HepG2 (cell line): ENCODE data around the gene SLC25A52. TPM values are rescaled to one million over a fixed set of nuclear protein-coding genes. Genes with fewer than 3 reads are reported as not detected.

Source experiments
- ATAC-seq: fragments of 200-7000 bp; cut with Tn5 transposase; 3 replicates; pipeline ENCODE4 v1.9.1; 2020; ENCODE audit warnings: mild to moderate bottlenecking, moderate library complexity
- BruUV-seq: library from RNA; stranded (reverse); fragments of 400-500 nt; replicated peaks from 2 replicates; lab custom pipeline; 2021; lab: Mats Ljungman, UMichigan
- CTCF ChIA-PET: fragments of 300-600 bp; formaldehyde crosslinking; extraction: SDS; loops from one replicate; lab custom pipeline; 2021; ENCODE audit warnings: low total read pairs, inconsistent platforms, low intra/inter-chr PET ratio; lab: Yijun Ruan, JAX
- POLR2A ChIA-PET: fragments of 350-600 bp; sonication (Branson Sonifier 250); formaldehyde crosslinking; loops from one replicate; lab custom pipeline; 2020; ENCODE audit warnings: antibody characterized with exemption, inconsistent platforms; lab: Yijun Ruan, JAX
- DNase-seq: peaks from one replicate; pipeline ENCODE4 v3.0.0-alpha.2; 2015; ENCODE audit warnings: low spot score
- FAIRE-seq: peaks from 3 replicates; lab custom pipeline; 2011; peaks lifted over from hg19 to GRCh38; lab: Jason Lieb, UNC
- H2AFZ ChIP-seq: one replicate; pipeline ENCODE4 v1.6.1; 2011; ENCODE audit warnings: low read length, inconsistent platforms
- H3K27ac ChIP-seq: fragments of 300-600 bp; 3 replicates; pipeline ENCODE4 v1.8.0; 2011; ENCODE audit warnings: mixed run types, mild to moderate bottlenecking, mixed read lengths, low read length, inconsistent platforms; ENCODE audit not compliant: insufficient read depth; ENCODE audit errors: extremely low read length
- H3K27me3 ChIP-seq, 2 experiments: fragments of 200-600 bp in 1 of 2; 2 replicates in 1 of 2; 3 replicates in 1 of 2; pipeline versions ENCODE4 v1.6.0 to v1.8.0; 2011; ENCODE audit warnings: low read length in 2 of 2, mild to moderate bottlenecking in 2 of 2, moderate library complexity in 2 of 2, inconsistent platforms in 1 of 2; ENCODE audit not compliant: insufficient read depth in 2 of 2, control insufficient read depth in 1 of 2
- H3K36me3 ChIP-seq, 2 experiments: fragments of 200-600 bp in 1 of 2; replicated peaks in 1 of 2; 2 replicates in 1 of 2; 3 replicates in 1 of 2; pipeline versions ENCODE4 v1.5.1 to v1.8.0; 2011; ENCODE audit warnings: low read length in 2 of 2, inconsistent platforms in 1 of 2; ENCODE audit not compliant: insufficient read depth in 2 of 2, control insufficient read depth in 1 of 2
- H3K4me1 ChIP-seq: 2 replicates; pipeline ENCODE4 v1.5.1; 2012; ENCODE audit warnings: low read length, inconsistent platforms; ENCODE audit not compliant: insufficient read depth
- H3K4me2 ChIP-seq: 2 replicates; pipeline ENCODE4 v1.6.0; 2011; ENCODE audit warnings: low read depth, low read length, inconsistent platforms
- H3K4me3 ChIP-seq, 3 experiments: fragments of 200-600 bp in 1 of 3; sonication (generic), shearing (Covaris generic) in 1 of 3; replicated peaks in 1 of 3; 2 replicates each; pipeline ENCODE4 v1.5.1; 2011 to 2016; ENCODE audit warnings: low read length in 3 of 3, inconsistent platforms in 2 of 3, low read depth in 2 of 3, mild to moderate bottlenecking in 2 of 3, control low read depth in 1 of 3, mixed read lengths in 1 of 3; ENCODE audit not compliant: insufficient read depth in 1 of 3
- H3K79me2 ChIP-seq: one replicate; pipeline ENCODE4 v1.6.1; 2011; ENCODE audit warnings: low read length, inconsistent platforms; ENCODE audit not compliant: insufficient read depth
- H3K9ac ChIP-seq: 2 replicates; pipeline ENCODE4 v1.6.0; 2011; ENCODE audit warnings: mild to moderate bottlenecking, low read depth, low read length, inconsistent platforms; ENCODE audit not compliant: insufficient read depth
- H3K9me3 ChIP-seq: 2 replicates; pipeline ENCODE4 v1.5.1; 2012; ENCODE audit warnings: mild to moderate bottlenecking, low read length
- H4K20me1 ChIP-seq: 2 replicates; pipeline ENCODE4 v1.6.0; 2011; ENCODE audit warnings: inconsistent platforms, mild to moderate bottlenecking, low read length, moderate library complexity; ENCODE audit not compliant: insufficient read depth
- CREB1 ChIP-seq, 2 experiments: fragments of 450-650 bp in 1 of 2; IDR thresholded peaks; 2 replicates each; pipeline ENCODE4 v1.6.1; 2016 to 2017; ENCODE audit warnings: control low read depth in 1 of 2, mild to moderate bottlenecking in 1 of 2, missing compliant biosample characterization in 1 of 2, missing genetic modification characterization in 1 of 2
- SMC3 ChIP-seq: IDR thresholded peaks from 2 replicates; pipeline ENCODE4 v1.6.1; 2011; ENCODE audit warnings: low read length, improper control_type of control experiment
- STAG1 ChIP-seq: sonication (generic); formaldehyde crosslinking; IDR thresholded peaks from 2 replicates; pipeline ENCODE4 v1.4.0; 2020; ENCODE audit warnings: missing genetic modification reagents
- ZNF232 ChIP-seq: sonication (generic); formaldehyde crosslinking; IDR thresholded peaks from 2 replicates; pipeline ENCODE4 v1.4.0; 2020; ENCODE audit warnings: missing genetic modification reagents, borderline replicate concordance
- ZNF263 ChIP-seq: sonication (generic); formaldehyde crosslinking; IDR thresholded peaks from 2 replicates; pipeline ENCODE4 v1.4.0; 2020; ENCODE audit warnings: missing genetic modification reagents
- WGBS: methylation state at CpG from one replicate; pipeline ENCODE4 v1.1.6; 2017; ENCODE audit warnings: low lambda C conversion rate; 5-methylcytosine and 5-hydroxymethylcytosine counted together
- in situ Hi-C: cut with HindIII; loops from 2 replicates; pipeline ENCODE4 v1.10.0; 2017; ENCODE audit warnings: low pct_unique_long_range_greater_than_20kb; ENCODE audit not compliant: extremely low pct_ligation_motif_present
- intact Hi-C: fragments of 100-400 bp; cut with micrococcal nuclease; formaldehyde crosslinking; loops from one replicate; pipeline ENCODE4 v1.10.0; 2022; ENCODE audit not compliant: unreplicated experiment
- polyA plus RNA-seq, 8 experiments: library from polyadenylated mRNA; depleted of rRNA in 3 of 8; stranded (reverse) in 7 of 8; unstranded in 1 of 8; fragments of >200 nt; fragmentation: Illumina TruSeq in 4 of 8; extraction: Trizol in 4 of 8; gene quantifications; 2 replicates each; pipeline versions ENCODE4 v1.2.1 to v1.2.3, GENCODE V29; 2011 to 2016; ENCODE audit warnings: low read depth in 4 of 8, missing spikeins in 1 of 8, mixed read lengths in 1 of 8; ENCODE audit not compliant: insufficient read depth in 1 of 8
- total RNA-seq, 5 experiments: library from RNA; depleted of rRNA; stranded (reverse); fragments of >200 nt; fragmentation: Illumina TruSeq; extraction: Trizol; gene quantifications; 2 replicates each; pipeline ENCODE4 v1.2.3, GENCODE V29; 2016; ENCODE audit warnings: low read depth in 1 of 5
- TF ChIP-seq, protein P1 (sequence below): sonication (generic); formaldehyde crosslinking; IDR thresholded peaks from 2 replicates; pipeline ENCODE4 v1.4.0; 2020; ENCODE audit warnings: missing genetic modification reagents
- TF ChIP-seq, protein P2 (sequence below): sonication (generic); formaldehyde crosslinking; IDR thresholded peaks from 2 replicates; pipeline ENCODE4 v1.5.1; 2020; ENCODE audit warnings: missing genetic modification reagents, mild to moderate bottlenecking, borderline replicate concordance
- TF ChIP-seq, protein P3 (sequence below): sonication (generic); formaldehyde crosslinking; IDR thresholded peaks from 2 replicates; pipeline ENCODE4 v1.5.0; 2020; ENCODE audit warnings: mild to moderate bottlenecking, missing genetic modification reagents, moderate library complexity

SLC25A52 gene
- total and polyA plus RNA-seq, 2 of the 13 experiments (the other 11 are each of a cell fraction or from before 2014, with no cell fraction given): 0.46 TPM; not detected in 1

DNA sequence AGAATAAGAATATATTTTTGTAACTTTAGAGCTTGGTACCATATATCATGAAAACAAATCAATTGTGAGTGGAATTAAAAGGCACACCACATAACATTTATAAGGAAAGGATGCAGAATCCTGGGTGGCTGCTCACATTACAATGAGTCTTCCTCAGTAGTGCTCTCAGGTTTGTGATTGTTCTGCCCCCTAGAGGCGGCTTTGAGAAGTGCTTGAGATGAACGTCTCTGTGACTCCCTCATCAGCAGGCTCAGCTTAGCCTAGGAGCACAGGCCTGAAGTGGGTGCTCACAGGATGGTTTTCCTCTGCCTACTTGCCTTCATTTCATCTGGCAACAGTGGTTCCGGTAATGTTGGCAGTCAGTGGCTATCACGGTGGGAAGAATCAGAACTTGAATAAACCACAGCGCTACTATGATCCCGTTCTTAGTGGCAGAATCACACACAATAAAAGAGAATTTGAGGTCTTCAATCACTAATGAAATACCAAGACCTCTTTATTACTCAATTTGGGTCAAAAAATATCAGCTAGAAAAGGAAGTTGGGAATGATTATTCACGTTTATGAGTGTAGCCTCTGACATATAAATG, 38.2 kb downstream of the SLC25A52 start:
- peak; percentile 96 for ATAC-seq
- peak; percentile 89 for FAIRE-seq
- no peak overlapping the region for H3K4me2 ChIP-seq
- POLR2A ChIA-PET: no interaction called here
- H3K36me3 ChIP-seq: no peaks in the 10 kb centered on the region
- no peak overlapping the region for H3K4me3 ChIP-seq
- H3K4me1 ChIP-seq: no peaks in the 10 kb centered on the region
- 26% methylated on average over 7 of the region's 7 CpGs for WGBS
- no peak overlapping the region for H2AFZ ChIP-seq
- BruUV-seq: no TSS peak
- no peaks in the 10 kb centered on the region for H3K79me2 ChIP-seq
- H4K20me1 ChIP-seq: no peaks in the 10 kb centered on the region
- H3K9me3 ChIP-seq: peaks cover 13% of the 10 kb centered on the region
- peak; percentile 79 for TF ChIP-seq STAG1 (CRISPR knock-in tag)
- TF ChIP-seq ZNF232 (CRISPR knock-in tag): no peak
- TF ChIP-seq, protein P1, sequence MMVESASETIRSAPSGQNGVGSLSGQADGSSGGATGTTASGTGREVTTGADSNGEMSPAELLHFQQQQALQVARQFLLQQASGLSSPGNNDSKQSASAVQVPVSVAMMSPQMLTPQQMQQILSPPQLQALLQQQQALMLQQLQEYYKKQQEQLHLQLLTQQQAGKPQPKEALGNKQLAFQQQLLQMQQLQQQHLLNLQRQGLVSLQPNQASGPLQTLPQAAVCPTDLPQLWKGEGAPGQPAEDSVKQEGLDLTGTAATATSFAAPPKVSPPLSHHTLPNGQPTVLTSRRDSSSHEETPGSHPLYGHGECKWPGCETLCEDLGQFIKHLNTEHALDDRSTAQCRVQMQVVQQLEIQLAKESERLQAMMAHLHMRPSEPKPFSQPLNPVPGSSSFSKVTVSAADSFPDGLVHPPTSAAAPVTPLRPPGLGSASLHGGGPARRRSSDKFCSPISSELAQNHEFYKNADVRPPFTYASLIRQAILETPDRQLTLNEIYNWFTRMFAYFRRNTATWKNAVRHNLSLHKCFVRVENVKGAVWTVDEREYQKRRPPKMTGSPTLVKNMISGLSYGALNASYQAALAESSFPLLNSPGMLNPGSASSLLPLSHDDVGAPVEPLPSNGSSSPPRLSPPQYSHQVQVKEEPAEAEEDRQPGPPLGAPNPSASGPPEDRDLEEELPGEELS (CRISPR knock-in tag): no peak
- TF ChIP-seq, protein P2, sequence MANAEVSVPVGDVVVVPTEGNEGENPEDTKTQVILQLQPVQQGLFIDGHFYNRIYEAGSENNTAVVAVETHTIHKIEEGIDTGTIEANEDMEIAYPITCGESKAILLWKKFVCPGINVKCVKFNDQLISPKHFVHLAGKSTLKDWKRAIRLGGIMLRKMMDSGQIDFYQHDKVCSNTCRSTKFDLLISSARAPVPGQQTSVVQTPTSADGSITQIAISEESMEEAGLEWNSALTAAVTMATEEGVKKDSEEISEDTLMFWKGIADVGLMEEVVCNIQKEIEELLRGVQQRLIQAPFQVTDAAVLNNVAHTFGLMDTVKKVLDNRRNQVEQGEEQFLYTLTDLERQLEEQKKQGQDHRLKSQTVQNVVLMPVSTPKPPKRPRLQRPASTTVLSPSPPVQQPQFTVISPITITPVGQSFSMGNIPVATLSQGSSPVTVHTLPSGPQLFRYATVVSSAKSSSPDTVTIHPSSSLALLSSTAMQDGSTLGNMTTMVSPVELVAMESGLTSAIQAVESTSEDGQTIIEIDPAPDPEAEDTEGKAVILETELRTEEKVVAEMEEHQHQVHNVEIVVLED (CRISPR knock-in tag): no peak
- TF ChIP-seq, protein P3, sequence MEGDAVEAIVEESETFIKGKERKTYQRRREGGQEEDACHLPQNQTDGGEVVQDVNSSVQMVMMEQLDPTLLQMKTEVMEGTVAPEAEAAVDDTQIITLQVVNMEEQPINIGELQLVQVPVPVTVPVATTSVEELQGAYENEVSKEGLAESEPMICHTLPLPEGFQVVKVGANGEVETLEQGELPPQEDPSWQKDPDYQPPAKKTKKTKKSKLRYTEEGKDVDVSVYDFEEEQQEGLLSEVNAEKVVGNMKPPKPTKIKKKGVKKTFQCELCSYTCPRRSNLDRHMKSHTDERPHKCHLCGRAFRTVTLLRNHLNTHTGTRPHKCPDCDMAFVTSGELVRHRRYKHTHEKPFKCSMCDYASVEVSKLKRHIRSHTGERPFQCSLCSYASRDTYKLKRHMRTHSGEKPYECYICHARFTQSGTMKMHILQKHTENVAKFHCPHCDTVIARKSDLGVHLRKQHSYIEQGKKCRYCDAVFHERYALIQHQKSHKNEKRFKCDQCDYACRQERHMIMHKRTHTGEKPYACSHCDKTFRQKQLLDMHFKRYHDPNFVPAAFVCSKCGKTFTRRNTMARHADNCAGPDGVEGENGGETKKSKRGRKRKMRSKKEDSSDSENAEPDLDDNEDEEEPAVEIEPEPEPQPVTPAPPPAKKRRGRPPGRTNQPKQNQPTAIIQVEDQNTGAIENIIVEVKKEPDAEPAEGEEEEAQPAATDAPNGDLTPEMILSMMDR (CRISPR knock-in tag): peak; percentile 84
- TF ChIP-seq CREB1 (IDR thresholded peaks at IDR 0.05): no peak
- peak; percentile 27; the same call in 1 of the 2 replicates for TF ChIP-seq CREB1 (CRISPR knock-in tag; IDR thresholded peaks at IDR 0.05)
- TF ChIP-seq ZNF263 (CRISPR knock-in tag): peak; percentile 92
- peak; percentile 65; the same call in 1 of the 2 replicates for TF ChIP-seq SMC3
- in situ Hi-C loops: loop anchor here (5.0 kb wide), 1 partner anchor 165 kb away; no protein-coding TSS in a partner anchor
- H3K27me3 ChIP-seq: peaks cover 0 to 18% of the 10 kb centered on the region in 2 experiments; a peak in 3 of 5 replicates
- CTCF ChIA-PET: interaction anchor here (1.2 to 1.6 kb wide), 3 partner anchors 98 to 752 kb away, joined by 3 to 20 read pairs (median 4); no protein-coding TSS in a partner anchor
- DNase-seq: peak; percentile 69
- no peak overlapping the region for H3K9ac ChIP-seq
- H3K27ac ChIP-seq: no peak overlapping the region
- intact Hi-C loops: loop anchor here (1.0 to 10.0 kb wide), 4 partner anchors 112 to 748 kb away; no protein-coding TSS in a partner anchor
